Lung (tissue), 12 donors: ENCODE results near the gene PCGF3. TPM values are rescaled to one million over a fixed set of nuclear protein-coding genes. Genes with fewer than 3 reads are reported as not detected.

Source experiments
- ATAC-seq: fragments of 200-7000 bp; cut with Tn5 transposase; one replicate; pipeline ENCODE4 v1.9.1; 2020; ENCODE audit warnings: moderate number of reproducible peaks; ENCODE audit not compliant: insufficient read depth, low FRiP score
- DNase-seq, 3 donors: peaks; one replicate each; pipeline ENCODE4 v3.0.0-alpha.2; 2013 to 2017
- H3K27ac ChIP-seq, 2 donors: one replicate each; pipeline ENCODE4 v1.5.1; 2013; ENCODE audit warnings: mild to moderate bottlenecking in 2 of 2, moderate library complexity in 2 of 2, control low read depth in 1 of 2, inconsistent platforms in 1 of 2, low read depth in 1 of 2, low read length in 1 of 2
- H3K27me3 ChIP-seq, 3 donors: one replicate each; pipeline ENCODE4 v1.5.1; 2013; ENCODE audit warnings: low read length in 2 of 3; ENCODE audit not compliant: control insufficient read depth in 3 of 3, insufficient read depth in 3 of 3
- H3K36me3 ChIP-seq, 4 donors: one replicate each; pipeline ENCODE4 v1.5.1; 2013; ENCODE audit warnings: low read length in 4 of 4, mild to moderate bottlenecking in 1 of 4, moderate library complexity in 1 of 4; ENCODE audit not compliant: control insufficient read depth in 4 of 4, insufficient read depth in 4 of 4
- H3K4me1 ChIP-seq, 5 donors: one replicate each; pipeline ENCODE4 v1.5.1; 2013; ENCODE audit warnings: low read length in 5 of 5, mild to moderate bottlenecking in 2 of 5, moderate library complexity in 1 of 5; ENCODE audit not compliant: control insufficient read depth in 5 of 5, insufficient read depth in 5 of 5
- H3K4me3 ChIP-seq: one replicate; pipeline ENCODE4 v1.5.1; 2013; ENCODE audit warnings: mild to moderate bottlenecking, control low read depth, moderate library complexity
- H3K9ac ChIP-seq, 2 donors: one replicate each; pipeline ENCODE4 v1.5.1; 2013; ENCODE audit warnings: low read length in 2 of 2, control low read depth in 1 of 2; ENCODE audit not compliant: insufficient read depth in 1 of 2
- H3K9me3 ChIP-seq, 4 donors: one replicate each; pipeline ENCODE4 v1.5.1; 2013; ENCODE audit warnings: low read length in 3 of 4, mild to moderate bottlenecking in 1 of 4, moderate library complexity in 1 of 4; ENCODE audit not compliant: control insufficient read depth in 4 of 4, insufficient read depth in 3 of 4
- CTCF ChIP-seq: IDR thresholded peaks from 2 replicates; pipeline ENCODE4 v1.5.1; 2012; ENCODE audit warnings: mild to moderate bottlenecking; ENCODE audit errors: control extremely low read depth, extremely low read depth
- whole genome bisulfite sequencing, 2 donors: extraction: QIAGEN DNeasy Blood & Tissue Kit; methylation state at CpG; one replicate each; pipeline ENCODE4 v1.1.7; 2013; 5-methylcytosine and 5-hydroxymethylcytosine counted together
- polyA plus RNA-seq, 2 donors: library from polyadenylated mRNA; stranded (reverse); fragments of 200-250 nt; gene quantifications; one replicate each; pipeline ENCODE4 v1.2.1, GENCODE V29; 2013
- total RNA-seq, 2 donors: library from RNA; depleted of rRNA in 1 of 2; stranded (reverse); fragments of >200 nt in 1 of 2; gene quantifications; one replicate each; pipeline ENCODE4 v1.2.1, GENCODE V29; 2014 to 2021
- donor health status: control.
- donor health status: control.
- donor health status: Bipolar disorder and iron deficiency.
- donor health status: healthy.
- donor health status: DM: yes; HTN: yes; CAD: no.

PCGF3 gene
- total and polyA plus RNA-seq, 4 donors, result 29.3 to 66.8 (median 43.3) TPM

- Histone ChIP-seq H3K4me1 (no peaks in the 10 kb centered on the region), H3K27me3 (peaks cover 0 to 24% (median 8%) of the 10 kb centered on the region in 3 donors), H3K9ac (no peak overlapping the region), H3K36me3 (no peaks in the 10 kb centered on the region), H3K4me3 (no peak overlapping the region), H3K9me3 (peaks cover 0 to 6% (median 0%) of the 10 kb centered on the region in 4 donors), H3K27ac (no peak overlapping the region)
- peak; percentile 33 to 70 (median 51) for DNase-seq
- no peak for TF ChIP-seq CTCF
- 18 to 28% methylated on average over 11 of the region's 11 CpGs for WGBS, 2 donors
- no peak for ATAC-seq
These were observed 110.0 kb downstream of the PCGF3 start for GRCh38 chr4:815464-816146.

DNA sequence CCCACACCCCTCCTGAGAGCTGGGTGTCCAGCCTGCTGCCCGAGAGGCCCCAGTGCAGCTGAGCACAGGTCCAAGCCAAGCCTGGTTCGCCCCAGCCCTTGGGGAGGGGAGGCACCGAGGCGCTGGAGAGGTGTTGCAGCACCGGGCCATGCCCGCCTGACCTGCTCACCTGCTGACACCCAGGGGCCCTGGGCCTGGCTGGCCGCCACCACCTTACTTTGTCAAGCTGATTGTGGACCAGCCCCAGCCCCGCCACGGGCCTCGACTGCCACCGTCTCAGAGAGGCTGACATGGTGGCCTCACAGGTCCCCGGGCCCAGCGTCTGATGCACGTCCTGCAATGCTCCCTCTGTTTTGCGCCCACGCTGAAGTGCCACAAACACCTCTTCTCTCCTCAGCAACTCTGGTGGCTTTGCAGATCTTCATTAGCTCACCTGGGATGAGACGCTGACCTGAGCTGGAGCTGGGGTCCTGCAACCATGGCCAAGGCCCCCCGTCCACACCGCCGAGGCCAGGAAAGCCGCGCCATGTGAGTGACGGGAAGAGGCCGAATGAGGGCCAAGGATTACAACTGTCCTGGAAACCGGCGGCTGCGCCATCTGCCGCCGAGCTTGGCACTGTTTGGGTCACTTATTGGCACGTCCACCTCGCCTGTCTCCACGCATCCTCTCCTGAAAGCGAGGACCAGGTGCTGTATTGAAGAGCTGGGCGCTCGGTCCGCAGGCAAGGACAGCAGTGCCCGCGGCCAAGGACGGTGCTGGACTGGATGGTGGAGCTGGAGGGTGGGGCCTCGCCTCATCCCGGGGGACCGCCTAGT, 112.7 kb downstream of the PCGF3 start:
- Histone ChIP-seq H3K27ac (no peak overlapping the region), H3K4me1 (no peaks in the 10 kb centered on the region), H3K27me3 (peaks cover 0 to 31% (median 13%) of the 10 kb centered on the region in 3 donors), H3K36me3 (no peaks in the 10 kb centered on the region), H3K9me3 (peaks cover 0 to 11% (median 0%) of the 10 kb centered on the region in 4 donors), H3K9ac (no peak overlapping the region), H3K4me3 (no peak overlapping the region)
- no peak for DNase-seq
- ATAC-seq, result no peak
- WGBS, 2 donors, result 86 to 87% methylated on average over 42 of the region's 42 CpGs
- no peak for TF ChIP-seq CTCF

DNA sequence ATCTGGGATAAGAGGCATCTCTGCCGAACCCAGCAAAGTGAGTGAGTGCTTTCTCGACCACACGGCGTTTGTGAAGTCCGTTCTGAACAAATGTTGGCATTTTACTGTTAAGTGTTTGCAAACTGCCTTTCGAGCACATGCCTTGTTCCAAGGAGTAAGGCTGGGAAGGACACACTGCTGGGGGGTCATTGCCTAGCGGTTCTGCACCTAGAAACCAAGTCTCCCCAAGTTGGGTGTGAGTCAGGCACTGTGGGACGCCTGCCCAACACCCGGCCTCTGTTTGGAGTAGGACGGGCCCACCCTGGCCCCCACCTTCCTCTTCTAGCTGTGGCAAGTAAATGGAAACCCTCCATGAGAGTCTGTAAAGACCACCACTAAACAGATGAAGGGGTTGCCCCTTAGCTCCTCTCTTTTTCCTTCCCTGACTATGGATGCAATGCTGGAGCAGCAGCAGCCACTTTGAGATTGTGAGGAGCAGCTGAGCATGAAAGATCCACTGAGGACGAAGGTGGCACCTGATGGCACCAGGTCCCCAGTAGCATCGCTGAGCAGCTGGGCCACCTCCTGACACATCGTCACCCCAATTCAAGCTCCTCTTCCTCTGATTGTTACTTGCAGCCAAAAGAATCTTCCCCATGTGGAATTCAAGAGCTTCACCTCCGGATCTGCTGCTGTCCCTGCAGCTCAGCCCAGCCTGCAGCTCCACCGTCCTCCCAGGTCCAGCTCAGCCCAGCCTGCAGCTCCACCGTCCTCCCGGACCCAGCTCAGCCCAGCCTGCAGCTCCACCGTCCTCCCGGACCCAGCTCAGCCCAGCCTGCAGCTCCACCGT, 114.0 kb downstream of the PCGF3 start:
- 71 to 80% methylated on average over 20 of the region's 20 CpGs for WGBS, 2 donors
- Histone ChIP-seq H3K4me1 (no peaks in the 10 kb centered on the region), H3K36me3 (no peaks in the 10 kb centered on the region), H3K27me3 (peaks cover 0 to 41% (median 20%) of the 10 kb centered on the region in 3 donors), H3K9ac (no peak overlapping the region), H3K27ac (no peak overlapping the region), H3K4me3 (no peak overlapping the region), H3K9me3 (peaks cover 0 to 11% (median 0%) of the 10 kb centered on the region in 4 donors)
- ATAC-seq (no peak), DNase-seq (no peak)
- TF ChIP-seq CTCF, result no peak

Other genes with a start within 250 kb of the PCGF3 start
- 10 to 100 TPM; 19.9 to 74.3 TPM for gene ZNF721, start 206.7 kb upstream of the PCGF3 start, total RNA-seq
- 10 to 100 TPM in 1 of 2 donors, 1 to 10 TPM in 1; 9.2 to 12.6 TPM for gene ZNF721, start 206.7 kb upstream of the PCGF3 start, polyA plus RNA-seq
- 10 to 100 TPM; 56.4 to 64.3 TPM for gene PIGG, start 206.6 kb upstream of the PCGF3 start, total RNA-seq
- gene PIGG, start 206.6 kb upstream of the PCGF3 start, polyA plus RNA-seq, result 10 to 100 TPM; 31.9 to 47.2 TPM
- not detected for gene TMEM271, start 129.5 kb upstream of the PCGF3 start, total RNA-seq
- not detected for gene TMEM271, start 129.5 kb upstream of the PCGF3 start, polyA plus RNA-seq
- gene PDE6B, start 80.3 kb upstream of the PCGF3 start, total RNA-seq, result 10 to 100 TPM; 16.5 to 24.6 TPM
- gene PDE6B, start 80.3 kb upstream of the PCGF3 start, polyA plus RNA-seq, result 1 to 10 TPM; 2.7 to 7.6 TPM
- gene ATP5ME, start 31.6 kb upstream of the PCGF3 start, total RNA-seq, result 100 to 1,000 TPM; 161 to 221 TPM
- gene ATP5ME, start 31.6 kb upstream of the PCGF3 start, polyA plus RNA-seq, result 100 to 1,000 TPM; 303 to 997 TPM
- 10 to 100 TPM in 1 of 2 donors, 1 to 10 TPM in 1; 5.6 to 20.0 TPM for gene MYL5, start 31.3 kb upstream of the PCGF3 start, total RNA-seq
- gene MYL5, start 31.3 kb upstream of the PCGF3 start, polyA plus RNA-seq, result 10 to 100 TPM in 1 of 2 donors, 1 to 10 TPM in 1; 5.8 to 15.2 TPM
- gene SLC49A3, start 16.7 kb upstream of the PCGF3 start, total RNA-seq, result 10 to 100 TPM in 1 of 2 donors, 1 to 10 TPM in 1; 8.2 to 35.1 TPM
- 10 to 100 TPM; 15.2 to 20.2 TPM for gene SLC49A3, start 16.7 kb upstream of the PCGF3 start, polyA plus RNA-seq
- 1 to 10 TPM; 1.4 to 3.9 TPM for gene CPLX1, start 120.3 kb downstream of the PCGF3 start, total RNA-seq
- 1 to 10 TPM; 1.1 to 2.9 TPM for gene CPLX1, start 120.3 kb downstream of the PCGF3 start, polyA plus RNA-seq
- 100 to 1,000 TPM; 101 to 156 TPM for gene GAK, start 226.5 kb downstream of the PCGF3 start, total RNA-seq
- gene GAK, start 226.5 kb downstream of the PCGF3 start, polyA plus RNA-seq, result 100 to 1,000 TPM; 119 to 178 TPM
- 10 to 100 TPM; 23.7 to 29.6 TPM for gene TMEM175, start 226.6 kb downstream of the PCGF3 start, total RNA-seq
- 10 to 100 TPM; 25.3 to 43.7 TPM for gene TMEM175, start 226.6 kb downstream of the PCGF3 start, polyA plus RNA-seq